NCI-H774 (cell line): ENCODE measurements around the gene SCN5A.

Experiments
- DNase-seq: peaks from one replicate; lab custom pipeline; 2025; lab: John Stamatoyannopoulos, UW

Gene SCN5A

DNA sequence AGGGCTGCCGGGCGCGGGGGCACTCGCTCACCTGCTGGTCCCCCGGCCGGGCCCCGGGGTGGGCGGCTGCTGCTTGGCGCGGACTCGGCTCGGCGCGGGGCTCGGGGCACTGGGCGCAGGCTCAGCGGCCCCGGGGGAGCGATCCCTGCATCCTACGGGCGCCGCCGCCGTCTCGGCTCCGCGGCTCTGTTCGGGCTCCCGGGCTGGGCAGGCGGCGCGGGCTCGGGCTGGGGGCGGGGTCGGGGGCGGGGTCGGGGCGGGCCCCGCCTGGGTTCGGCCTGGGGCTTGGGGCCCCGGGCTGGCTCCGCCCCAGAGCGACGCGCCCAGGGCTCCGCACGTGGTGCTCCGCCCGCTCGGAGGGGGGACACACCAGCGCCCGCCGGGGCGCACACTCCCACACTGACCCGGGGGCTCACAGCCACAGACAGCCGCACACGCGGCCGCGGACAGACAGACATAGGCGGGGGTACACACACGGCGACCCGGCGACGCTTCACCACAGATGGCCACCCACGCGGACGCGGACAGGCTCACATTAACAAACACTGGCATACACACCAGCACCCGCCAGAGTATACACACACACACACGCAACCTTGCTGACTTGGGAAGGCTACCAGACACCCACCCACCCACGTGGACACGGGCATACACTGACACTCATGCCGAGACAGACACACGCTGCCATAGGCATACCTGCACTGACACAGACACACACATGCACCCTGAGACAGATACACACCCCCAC is at the start of gene SCN5A:
SCN5A (minus strand) TSS at position 188 of the 748 bp plus-strand sequence. CDS start 16,380 bp downstream, outside the sequence.
- peak; percentile 22 for DNase-seq

- DNase-seq = no peak
Observed at GRCh38 chr3:38698760-38699159, 49.3 kb upstream of the SCN5A start.

GRCh38 chr3:38698061-38698460 is 48.6 kb upstream of the SCN5A start:
- DNase-seq = no peak

DNA sequence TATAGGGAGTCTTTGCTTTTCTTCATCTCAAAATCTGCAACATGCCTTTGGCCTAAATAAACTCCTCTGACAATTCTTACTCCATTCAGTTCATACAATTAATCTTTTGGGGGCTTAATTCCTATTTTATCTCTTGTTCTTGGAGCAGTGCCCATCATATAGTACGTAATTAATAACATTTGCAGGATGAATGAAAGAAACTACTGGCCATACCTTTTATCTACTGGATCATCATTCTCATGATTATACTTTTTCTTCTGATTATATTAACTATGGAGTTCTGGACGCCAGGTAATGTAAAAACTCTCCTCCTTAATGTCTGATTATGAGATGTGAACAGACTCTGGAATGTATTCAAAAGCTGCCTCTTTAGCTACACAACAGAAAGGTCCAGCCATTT is 46.5 kb upstream of the SCN5A start:
- DNase-seq = no peak

- no peak for DNase-seq
Observed at GRCh38 chr3:38690185-38690584, 40.7 kb upstream of the SCN5A start.

GRCh38 chr3:38689774-38690173 is 40.3 kb upstream of the SCN5A start:
- no peak for DNase-seq

- no peak for DNase-seq
Observed at GRCh38 chr3:38689346-38689745, 39.9 kb upstream of the SCN5A start.

GRCh38 chr3:38687321-38687720 is 37.8 kb upstream of the SCN5A start:
- no peak for DNase-seq

GRCh38 chr3:38684546-38684945 is 35.1 kb upstream of the SCN5A start:
- no peak for DNase-seq

DNA sequence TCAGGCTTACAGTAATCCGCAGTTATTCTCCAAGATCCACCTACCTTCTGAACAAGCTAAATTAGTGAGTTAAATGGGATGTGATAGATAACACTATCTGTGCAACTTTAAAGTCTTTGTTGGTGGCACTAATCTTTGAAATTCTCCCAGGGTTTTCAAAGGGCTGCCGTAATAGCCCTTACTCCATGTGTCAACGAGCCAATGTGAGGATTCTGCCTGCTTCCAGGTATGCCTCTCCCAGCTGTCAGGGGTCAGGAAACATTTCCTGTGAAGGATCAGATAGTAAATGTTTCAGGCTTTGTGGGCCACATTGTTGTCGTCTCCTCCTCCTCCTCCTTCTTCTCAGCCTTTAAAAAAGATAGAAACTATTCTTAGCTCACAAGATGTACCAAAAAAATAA is 20.2 kb upstream of the SCN5A start:
- DNase-seq = no peak

DNA sequence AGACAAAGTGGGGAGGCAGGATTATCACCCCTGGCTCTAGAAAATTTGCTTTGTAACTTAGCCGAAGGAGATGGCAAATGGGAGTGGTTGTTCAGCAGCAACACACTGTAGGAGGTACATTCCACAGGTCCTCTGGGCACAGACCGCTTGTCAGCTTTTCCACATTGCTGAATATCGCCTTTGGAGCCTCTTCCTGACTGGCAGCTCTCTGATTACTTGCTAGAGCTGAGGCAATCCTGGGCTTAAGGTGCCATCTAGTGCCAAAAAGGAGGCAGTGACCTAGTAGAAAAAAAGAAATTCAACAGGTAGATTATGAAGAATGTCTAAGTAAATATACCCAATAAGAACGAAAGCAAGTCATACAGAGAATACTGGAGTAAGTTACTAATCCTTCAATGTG is 13.1 kb upstream of the SCN5A start:
- no peak for DNase-seq

DNA sequence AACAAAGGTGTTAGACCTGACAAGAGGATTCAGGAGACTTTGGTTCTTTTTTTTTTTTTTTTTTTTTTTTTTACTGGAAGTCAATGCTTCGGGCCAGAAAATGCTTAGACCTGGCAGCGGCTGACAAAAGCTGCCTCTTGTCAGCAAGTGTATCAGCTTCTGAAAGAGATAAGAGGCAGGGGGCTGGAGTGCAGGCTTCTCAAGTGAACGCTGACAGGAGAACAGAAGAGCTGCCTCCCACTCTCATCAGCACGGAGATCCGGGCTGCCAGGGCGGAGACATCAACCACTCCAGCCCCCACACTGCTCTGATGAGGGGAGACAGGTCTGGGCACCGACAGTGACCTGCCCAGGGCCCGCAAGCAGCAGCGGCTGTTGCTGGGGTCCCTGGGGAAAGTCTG is 9.4 kb upstream of the SCN5A start:
- no peak for DNase-seq

GRCh38 chr3:38657369-38657768 is 7.9 kb upstream of the SCN5A start:
- DNase-seq = no peak

- peak; percentile 5 for DNase-seq
Observed at GRCh38 chr3:38655708-38656300, 6.3 kb upstream of the SCN5A start.

DNA sequence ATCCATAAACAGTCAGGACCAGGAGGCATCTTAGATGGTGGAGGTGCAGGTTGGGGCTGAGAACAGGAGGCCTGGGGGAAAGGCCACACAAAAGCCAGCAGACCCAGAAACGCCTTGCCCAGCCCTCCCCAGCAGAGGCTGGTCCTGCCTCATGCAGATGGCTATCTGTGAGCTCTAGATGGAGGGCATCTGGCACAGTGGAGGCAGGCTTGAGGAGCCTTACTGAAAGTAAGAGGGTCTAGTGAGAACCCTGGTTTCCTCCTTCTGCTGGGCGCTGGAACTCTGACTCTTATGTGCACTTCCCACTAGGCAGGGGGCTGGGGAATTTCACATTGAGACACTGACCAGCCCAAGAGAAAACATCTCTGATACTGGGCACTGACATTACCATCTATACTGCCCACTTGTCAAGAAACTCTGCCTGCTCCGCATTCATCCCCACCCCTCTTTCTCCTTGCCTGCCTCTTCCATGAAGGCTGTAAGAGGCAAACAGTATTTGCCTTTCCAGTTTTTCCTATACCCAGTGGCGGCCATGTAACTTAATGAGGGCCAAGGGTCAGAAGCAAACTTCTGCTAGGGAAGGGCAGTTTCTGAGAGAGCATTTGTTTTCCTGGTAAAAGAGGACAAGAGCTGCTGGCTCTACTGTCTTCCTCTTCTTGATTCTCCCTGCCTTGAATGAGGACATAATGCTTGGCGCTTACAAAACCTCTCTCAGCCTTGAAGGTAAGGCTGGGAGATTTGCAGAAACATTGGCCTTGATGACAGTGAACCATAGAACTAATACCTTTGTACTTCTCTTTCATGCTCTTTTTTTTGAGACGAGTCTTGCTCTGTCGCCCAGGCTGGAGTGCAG is 4.4 kb upstream of the SCN5A start:
- no peak for DNase-seq

DNA sequence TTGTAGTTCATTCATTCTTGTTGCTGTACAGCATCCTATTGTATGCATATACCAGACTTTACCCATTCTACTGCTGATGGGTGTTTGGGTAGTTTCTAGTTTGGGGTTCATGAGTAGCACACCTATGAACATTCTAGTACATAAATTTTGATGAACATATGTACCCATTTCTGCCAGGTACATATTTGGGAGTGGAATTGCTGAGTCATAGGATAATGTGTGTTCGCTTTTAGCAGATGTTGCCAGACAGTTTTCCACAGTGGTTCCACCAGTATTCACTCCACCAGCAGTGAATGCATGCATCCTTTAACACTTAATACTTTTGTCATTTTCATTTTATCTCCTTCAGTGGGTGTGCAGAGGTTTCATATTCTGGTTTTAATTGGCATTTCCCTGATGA is 3.4 kb upstream of the SCN5A start:
- no peak for DNase-seq

- DNase-seq = peak; percentile 10
Observed at GRCh38 chr3:38651153-38651789, 1.8 kb upstream of the SCN5A start.

GRCh38 chr3:38650248-38650951 is 913 bp upstream of the SCN5A start:
- no peak for DNase-seq

DNA sequence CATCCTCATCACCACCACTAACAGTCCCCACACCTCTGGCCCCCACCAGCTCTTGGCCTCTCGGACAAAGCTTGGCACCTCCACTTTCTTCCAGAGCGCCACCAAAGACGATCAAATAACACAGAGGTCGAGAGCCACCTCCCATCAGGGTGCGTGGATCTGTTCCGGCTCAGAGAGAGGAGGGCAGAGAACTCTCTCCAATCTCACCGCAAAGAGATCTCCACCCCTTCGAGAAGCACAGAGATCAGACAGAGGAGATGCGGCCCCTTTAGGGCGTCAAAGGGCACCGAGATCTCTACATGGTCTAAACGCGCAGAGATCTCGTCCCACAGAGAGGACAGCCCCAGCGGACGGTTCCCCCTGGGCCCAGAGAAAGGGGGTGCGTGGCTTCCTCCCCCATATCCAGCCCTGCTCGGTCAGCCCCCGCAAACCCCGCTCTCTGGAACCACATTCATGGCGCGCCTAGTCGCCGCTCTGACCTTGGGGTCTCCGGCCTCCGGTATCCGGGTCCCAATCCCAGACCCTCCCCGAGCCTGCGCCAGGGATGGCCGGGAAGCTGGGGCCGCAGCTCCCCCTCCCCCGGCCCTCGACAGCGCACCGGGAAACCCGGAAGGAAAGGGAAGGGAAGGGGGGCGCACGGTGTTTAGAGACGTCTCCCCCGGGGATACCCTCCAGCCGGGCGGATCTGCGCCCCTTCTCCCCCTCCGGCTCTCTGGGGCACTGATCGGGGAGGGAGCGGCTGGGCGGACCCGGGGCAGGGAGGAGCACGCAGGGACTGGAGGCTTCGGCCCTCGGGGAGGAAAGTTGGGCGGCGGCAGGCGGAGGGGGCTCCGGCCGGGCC is 608 bp downstream of the SCN5A start:
- no peak for DNase-seq

DNA sequence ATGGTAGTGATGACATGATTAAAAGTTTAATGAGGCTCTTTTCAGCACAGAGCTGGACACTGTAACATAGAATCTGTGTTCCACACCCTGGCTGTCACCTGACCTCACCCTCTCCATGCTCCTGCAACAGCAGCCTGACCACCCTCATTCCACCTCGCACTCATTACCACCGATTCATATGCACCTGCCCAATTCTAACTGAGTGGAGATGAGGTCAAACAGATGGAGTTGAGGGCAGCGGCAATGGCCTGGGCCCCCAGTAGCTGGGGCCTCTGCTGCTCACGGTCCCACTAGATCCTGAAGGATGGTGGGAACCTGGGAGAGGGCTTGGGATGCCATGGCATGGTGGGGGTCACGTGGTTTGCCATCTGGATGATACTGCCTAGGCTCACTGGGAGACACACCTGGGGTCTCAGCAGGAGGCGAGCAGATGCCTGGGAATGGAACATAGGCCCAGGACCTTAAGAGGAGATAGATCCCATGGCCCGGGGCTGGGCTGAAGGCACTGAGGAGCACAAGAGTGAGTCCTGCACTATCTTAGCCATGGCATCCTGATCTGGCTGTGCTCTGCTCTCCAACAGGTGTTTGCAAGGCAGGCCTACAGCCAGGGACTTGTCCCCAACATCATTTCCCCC is 1.3 kb downstream of the SCN5A start:
- DNase-seq = no peak
